Right renal pelvis (tissue), 4 donors: ENCODE results near the gene TMEM239. TPM values are rescaled to one million over a fixed set of nuclear protein-coding genes. Genes with fewer than 3 reads are reported as not detected.
"Not testable (repeated sequence)": the region's sequence is repeated elsewhere in the genome, so short reads cannot be mapped to it uniquely, and the experiment has no call there.

Experiments used
- DNase-seq, 4 donors: peaks; one replicate each; pipeline ENCODE4 v3.0.0-alpha.2; 2013; ENCODE audit warnings: low read depth in 4 of 4, low spot score in 3 of 4, missing footprints in 1 of 4
- polyA plus RNA-seq, 4 donors: library from polyadenylated mRNA; unstranded; fragments of 120-200 nt; gene quantifications; one replicate each; pipeline ENCODE4 v1.2.1, GENCODE V29; 2013; ENCODE audit not compliant: insufficient read length in 4 of 4

Gene TMEM239
- polyA plus RNA-seq, 4 donors, result 0.01 to 0.17 (median 0.11) TPM

DNA sequence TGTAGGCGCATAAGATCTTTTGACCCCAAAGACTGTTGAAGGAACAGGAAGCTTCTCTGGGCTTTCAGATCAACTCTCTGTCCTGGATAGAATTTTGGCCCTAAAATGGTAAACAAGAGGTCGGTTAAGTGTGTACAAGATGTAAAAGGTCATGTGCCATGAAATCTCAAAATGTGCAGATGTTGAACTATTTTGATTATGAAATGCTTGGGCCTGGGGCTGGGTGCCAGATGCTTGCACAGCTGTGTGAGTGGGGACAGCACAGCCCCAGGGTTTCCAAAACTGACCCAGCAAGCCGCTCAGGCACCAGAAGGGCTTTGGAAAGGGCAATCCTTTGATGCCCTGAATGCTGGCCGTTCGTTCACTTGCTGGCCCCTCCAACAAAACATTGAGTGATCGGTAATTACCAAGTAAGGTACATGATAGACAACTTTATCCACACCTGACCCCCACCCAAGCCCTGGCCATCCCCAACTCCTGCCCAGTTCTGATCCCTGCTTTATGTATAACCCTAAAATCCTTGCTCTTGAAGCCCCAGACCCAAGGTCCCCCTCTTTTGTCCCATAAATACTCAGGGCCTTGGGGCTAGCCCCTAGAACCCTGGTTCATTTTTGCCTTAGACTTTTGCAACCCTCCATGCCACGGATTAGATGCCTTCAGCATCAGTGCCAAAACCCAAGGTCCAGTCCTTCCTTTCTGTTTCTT, 1.9 kb downstream of the TMEM239 start:
- no peak for DNase-seq

DNA sequence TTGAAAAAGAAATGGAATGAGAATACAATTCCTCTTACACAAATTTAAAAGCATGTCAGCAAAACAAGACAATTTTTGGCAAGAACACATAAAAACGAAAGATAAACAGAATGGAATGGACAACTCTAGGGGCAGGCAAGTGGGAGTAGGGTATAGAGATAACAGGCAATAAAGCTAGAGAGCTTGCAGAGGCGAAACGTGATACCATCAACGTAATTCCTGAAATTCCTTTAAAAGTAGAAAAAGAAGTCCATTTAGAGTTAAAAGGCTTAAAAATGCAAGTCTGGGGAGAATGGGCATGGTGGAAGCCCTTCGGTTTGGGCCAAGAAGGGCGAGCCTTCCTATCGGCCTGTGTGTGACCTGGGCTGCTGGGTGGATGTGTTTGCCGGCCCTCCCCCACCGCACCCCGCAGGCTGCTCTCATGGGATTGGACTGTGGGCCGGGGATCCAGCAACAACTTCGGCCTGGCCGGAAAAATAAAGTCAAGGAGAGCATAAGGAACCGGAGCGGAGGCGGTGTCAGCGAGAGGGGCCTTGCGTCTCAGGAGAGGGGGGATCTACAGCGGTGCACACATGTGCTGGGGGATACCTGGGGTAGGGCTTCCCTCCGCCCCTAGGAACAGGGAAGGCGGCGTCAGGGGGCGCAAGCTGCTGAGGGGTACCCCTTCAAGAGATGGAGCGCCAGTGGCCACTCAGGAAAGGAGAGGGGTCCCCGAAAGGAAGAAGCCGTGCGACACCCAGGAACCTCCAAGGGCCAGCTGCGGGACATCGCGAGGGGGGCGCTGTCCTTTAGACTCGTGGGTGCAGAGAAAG, 4.1 kb downstream of the TMEM239 start:
- DNase-seq, result no peak

DNA sequence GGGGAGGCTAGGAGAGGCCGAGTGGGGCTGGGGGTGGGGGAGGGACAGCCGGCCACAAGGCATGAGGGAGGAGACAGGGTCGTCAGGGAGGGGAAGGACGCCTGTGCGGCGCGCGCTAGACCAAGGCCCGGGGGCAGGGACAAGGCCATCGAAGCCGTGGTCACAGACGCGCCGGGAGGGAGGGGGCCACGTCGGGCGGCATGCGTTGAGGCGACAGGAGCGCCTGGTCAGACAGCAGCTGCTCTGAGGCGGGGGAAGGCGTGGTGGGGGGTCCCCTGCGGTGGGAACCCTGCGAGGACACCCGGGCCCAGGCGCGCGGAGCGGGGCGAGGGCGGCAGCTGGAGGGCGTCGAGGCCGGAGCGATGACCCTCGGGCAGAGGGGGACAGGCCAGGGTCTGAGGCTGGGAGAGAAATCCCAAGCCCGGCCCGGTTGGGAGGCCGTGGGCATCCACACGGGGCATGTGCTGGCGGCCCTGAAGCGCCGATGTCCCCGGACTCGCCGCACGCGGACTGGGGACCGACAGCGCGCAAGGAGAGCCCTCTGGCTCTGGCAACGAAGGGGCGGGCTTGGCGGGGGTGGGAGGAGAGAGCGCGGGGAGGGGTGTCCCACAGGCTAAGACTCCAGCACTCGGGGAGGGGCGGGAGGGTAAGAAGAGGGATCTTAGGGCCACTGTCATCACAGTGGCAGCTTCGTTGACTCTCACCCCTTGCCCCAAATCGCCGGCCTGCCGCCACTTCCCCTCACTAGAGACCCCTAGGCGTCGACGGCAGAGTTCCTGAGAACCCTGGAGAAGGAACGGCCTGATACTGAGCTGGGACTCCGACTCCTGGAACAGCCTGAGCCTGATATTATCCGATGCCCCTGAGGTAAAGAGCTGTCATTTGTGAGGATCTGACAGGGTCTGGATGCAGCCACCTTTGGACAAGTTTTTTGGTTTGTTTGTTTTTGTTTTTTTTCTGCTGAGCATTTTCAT, 5.0 kb downstream of the TMEM239 start:
- no peak for DNase-seq

DNA sequence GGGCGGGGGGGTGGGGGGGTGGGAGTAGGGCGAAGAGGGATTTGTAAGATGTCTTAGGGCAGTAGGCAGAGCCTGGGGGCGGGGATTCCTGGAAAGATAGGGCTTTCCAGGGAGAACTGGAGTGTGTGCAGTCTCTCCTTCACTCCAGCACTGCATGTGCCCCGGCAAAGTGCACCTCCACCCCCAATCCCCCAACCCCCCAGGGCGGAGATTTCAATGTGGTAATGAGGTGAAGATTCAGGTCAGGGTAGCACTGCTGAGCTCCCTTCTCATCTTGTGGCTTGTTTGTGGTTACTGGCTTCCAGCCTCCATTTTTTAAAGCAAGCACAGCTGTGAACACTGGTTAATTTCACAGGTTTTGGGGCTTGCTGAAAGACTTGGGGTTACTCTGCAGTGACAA, 5.9 kb downstream of the TMEM239 start:
- DNase-seq, result no peak

DNA sequence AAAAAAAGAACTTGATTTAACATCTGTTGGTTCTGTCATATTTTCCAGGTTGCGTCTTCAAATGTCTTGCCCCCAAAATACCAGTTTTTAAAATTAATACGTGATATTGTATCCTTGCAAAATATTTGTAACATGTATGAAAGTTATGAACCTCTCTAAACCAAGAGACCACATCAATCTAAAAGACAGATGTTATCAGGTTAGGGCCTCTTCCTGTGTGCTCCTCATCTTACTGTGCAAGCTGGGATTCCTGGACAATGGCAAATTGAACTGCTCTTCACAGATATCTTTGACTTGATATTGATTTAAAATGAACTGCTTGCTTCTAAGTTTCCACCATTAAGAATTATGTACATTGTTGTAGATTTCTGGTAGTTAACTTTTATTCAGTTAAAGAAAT, 9.6 kb downstream of the TMEM239 start:
- no peak for DNase-seq

DNA sequence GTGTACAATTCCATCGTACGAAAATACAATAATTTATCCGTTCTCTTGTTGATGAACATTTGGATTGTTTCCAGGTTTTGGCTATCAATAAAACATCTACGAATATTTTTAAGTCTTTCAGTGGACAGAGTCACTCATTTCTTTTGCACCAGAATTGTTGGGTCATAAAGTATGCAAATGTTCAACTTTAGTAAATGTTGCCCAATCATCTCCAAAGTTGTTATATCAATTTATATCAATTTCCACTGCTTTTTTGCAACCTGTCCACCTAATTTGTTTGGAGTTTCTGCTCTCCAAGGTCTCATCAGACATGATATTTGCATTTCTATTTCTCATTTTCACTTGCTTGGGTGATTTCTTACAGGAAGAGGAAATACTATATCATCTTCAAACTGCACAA, 10.5 kb downstream of the TMEM239 start:
- no peak for DNase-seq

DNA sequence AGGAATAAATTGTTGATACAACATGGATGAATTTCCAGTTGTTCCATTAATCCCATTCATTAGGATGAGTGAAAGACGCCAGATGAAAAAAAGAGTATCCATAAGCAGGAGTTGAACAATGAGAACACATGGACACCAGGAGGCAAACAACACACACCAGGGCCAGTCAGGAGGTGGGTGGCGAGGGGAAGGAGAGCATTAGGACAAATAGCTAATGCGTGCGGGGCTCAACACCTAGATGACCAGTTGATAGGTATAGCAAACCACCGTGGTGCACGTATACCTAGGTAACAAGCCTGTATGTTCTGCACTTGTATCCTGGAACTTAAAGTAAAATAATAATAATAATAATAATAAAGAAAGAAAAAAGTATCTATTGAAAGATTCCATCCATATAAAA, 13.2 kb downstream of the TMEM239 start:
- no peak for DNase-seq

DNA sequence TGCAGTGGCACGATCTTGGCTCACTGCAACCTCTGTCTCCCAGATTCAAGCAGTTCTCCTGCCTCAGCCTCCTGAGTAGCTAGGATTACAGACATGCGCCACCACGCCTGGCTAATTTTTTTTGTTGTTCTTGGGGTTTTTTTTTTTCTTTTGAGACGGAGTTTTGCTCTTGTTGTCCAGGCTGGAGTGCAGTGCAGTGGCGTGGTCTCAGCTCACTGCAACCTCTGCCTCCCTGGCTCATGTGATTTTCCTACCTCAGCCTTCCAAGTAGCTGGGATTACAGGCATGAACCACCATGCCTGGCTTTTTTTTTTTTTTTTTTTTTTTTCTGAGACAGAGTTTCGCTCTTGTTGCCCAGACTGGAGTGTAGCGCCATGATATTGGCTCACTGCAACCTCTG, 15.0 kb downstream of the TMEM239 start:
- DNase-seq, result not testable (repeated sequence)

DNA sequence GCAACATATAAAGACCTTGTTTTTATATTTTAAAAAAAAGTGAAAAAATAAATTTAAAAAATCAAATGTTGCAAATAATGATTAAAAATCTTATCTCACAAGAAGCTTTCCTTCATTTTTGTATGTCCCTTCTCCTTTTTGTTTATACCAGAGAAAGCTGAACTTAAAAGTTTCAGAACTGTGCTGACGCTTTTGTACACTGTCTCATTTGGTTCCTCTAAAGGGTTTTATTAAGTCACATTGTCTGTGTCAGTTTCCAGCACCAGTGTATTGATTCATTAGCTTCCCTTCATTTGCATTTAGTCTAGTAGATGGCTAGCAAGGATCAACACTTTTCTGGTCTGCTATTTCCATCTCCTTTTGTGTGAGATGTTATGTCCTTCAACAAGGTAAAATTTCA, 17.6 kb downstream of the TMEM239 start:
- DNase-seq, result no peak

DNA sequence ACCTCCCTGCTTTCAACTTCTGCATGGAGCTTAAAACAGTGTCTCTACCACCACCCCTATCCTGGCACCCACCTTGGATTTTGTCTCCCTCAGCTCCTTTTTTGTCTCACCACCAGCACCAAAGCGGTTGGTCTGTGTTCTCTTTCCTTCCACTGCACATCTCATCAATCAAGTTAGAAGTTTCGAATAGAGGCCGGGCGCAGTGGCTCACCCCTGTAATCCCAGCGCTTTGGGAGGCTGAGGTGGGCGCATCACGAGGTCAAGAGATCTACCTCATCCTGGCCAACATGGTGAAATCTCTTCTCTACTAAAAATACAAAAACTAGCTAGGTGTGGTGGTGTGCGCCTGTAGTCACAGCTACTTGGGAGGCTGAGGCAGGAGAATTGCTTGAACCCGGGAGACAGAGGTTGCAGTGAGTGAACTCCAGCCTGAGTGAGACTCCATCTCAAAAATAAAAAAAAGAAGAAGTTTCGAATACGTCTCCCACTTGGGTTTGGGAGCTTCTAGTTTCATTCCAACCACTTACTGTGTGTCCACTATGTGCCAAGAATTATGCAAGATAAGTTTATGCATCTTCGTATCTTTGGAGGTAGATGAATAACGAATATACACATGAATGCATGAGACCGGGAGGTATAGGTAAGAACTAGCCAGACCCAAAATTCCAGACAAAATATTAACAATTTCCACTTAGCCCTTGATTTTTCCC, 18.4 kb downstream of the TMEM239 start:
- DNase-seq, result no peak

DNA sequence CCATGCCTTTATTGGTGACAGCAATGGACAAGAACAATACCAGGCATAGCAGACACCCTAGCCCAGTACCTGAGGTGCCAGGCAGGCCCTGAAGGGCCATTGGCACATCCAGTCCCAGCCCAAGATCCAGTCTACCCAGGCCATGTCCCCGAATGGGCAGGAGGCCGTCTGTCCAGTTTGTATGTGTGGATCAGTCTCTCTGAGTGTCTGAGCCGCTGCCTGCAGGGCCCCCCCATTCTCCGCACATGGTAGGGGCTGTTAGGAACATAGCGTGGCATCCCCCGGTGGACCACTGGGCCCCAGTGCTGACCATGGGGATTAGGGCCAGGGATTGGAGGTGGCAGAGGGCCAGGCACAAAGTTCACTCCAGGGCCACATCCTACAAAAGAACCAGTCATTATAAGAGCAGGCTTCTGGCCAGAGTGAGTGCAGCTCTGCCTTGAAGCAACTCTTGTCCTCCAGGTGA, 19.2 kb downstream of the TMEM239 start:
- DNase-seq, result no peak

DNA sequence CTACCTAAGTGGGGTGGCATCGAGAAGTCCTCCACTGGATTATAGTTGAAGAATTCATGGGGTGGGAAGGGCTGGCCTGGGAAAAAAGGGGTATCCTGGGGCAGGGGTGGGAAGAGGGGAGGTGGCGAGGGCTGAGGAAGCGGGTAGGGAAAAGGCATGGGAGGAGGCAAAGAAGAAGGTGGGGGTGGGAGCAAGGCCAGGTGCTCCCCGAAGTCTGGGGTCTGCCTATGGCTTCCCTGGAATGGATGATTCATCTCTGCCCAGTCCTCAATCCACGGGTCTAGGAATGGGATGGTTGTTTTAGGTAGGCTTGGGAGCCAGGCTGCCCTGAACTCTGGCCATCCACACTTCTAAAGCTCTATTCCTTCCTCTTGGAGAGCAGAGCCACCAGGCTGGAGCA, 19.9 kb downstream of the TMEM239 start:
- no peak for DNase-seq

DNA sequence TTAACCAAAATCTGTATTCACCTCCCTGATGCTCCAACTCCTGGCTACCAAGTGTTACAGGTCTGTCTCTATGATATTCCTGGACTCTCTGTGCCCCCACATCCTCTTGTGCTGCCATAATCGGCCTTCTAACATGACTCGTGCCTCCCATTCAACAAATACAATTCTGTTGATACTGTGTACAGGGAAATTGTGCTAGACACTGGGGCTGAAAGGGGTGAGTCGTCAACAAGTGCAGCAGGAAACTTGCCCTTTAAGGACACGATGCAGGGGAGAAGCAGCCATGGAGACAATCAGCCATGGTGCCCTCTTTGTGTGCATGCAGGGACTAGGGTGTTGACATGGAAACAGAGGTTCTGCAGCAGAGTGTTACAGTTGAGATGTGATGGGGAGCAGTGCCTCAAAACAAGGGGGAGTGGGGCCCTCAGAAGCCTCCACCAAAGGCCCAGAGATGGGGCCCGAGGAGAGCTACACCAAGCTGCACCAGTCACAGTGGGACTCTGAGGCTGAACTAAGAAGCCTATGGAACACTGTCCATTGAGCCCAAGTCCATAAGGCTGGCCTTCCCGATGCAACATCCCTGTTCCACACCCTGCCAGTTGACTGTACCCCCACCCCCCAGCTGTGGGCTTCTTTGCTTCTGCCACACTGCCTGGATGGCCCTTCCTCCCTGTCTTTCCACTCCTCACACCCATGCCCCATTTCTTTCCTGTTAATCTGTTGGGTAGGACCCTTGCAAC, 21.2 kb downstream of the TMEM239 start:
- DNase-seq, result no peak

DNA sequence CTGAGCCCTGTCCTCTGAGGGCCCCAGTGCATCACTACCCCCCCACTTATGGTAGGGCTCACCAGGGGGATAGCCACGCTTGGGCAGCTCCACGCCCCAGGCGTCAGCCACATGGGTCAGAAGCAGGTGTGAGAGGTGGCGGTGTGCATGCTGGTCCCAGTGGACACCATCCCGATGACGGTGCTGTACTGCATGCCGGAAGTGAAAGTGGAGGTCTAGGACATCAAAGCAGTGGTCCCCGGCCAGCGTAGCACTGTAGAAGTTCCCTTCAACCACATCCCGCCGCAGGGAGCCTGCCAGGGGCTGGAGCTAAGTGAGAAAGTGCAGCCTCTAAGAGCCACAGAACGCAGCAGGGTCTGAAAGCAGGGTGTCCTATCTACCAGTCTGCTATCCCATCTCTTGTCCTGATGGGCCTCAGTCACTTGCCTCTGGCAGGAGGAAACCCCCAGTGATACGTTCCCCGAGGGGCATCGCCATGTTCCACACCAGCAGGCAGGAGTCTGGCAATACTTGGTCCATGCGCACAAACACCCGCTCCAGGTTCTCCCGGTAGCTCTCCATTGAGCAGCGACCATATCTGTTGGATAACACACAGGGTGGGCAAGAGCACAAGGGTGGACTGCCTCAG, 22.1 kb downstream of the TMEM239 start:
- no peak for DNase-seq

DNA sequence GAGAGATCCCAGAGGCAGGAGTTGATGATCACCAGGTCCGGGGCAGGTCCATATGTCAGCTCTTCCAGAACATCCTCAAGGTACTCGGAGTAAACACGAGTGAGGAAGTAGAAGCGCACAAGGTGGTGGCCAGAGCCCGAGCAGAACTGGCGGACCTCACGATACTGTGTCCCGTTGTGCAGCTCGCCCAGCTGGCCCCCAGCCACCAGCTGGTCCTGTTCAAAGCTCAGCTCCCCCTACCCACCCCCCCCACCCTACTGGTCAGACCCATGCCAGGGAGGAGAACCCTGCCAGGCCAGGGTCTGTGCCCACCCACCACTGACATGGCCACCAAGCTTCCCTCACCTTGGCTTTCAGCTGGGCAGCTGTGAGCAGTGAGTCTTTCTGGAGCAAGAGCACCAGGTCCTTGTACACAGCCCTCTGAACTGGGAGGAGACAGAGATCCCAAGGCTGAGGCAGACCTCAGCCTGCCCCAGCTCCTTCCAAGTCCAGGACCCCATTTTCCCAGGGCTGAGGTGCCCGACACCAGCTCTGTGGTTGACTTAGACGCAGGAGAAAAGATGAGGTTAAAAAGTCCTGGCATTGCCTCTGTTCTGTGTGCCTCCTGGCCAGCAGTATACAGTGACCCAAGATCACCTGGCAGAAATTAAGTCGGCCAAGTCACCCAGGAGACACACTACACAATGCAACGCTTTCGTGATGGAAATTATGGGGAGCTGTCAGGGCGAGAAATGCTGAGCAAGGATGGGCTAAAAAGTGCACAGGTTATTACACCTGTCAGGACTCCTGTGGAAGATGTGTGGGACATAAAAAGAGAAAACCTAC, 22.9 kb downstream of the TMEM239 start:
- DNase-seq, result no peak

DNA sequence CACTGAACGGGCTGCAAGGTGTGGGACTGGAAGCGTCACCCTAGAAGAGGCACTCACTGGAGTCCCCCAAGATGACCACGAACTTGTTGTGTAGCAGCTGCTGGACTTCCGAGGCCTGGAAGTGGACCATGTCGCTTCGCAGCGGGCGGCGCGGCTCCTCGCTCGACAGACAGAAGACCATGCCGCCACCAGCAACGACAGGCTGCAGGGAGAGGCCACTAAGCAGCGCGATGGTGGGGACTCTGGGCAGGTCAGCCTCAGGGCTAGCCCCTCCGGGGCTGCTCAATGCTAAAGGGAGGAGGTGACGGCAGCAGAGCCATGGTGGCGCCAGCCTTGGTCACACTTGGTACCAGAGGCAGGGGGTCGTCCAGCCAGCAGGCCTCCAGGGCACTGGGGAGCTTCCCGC, 23.6 kb downstream of the TMEM239 start:
- DNase-seq, result no peak

DNA sequence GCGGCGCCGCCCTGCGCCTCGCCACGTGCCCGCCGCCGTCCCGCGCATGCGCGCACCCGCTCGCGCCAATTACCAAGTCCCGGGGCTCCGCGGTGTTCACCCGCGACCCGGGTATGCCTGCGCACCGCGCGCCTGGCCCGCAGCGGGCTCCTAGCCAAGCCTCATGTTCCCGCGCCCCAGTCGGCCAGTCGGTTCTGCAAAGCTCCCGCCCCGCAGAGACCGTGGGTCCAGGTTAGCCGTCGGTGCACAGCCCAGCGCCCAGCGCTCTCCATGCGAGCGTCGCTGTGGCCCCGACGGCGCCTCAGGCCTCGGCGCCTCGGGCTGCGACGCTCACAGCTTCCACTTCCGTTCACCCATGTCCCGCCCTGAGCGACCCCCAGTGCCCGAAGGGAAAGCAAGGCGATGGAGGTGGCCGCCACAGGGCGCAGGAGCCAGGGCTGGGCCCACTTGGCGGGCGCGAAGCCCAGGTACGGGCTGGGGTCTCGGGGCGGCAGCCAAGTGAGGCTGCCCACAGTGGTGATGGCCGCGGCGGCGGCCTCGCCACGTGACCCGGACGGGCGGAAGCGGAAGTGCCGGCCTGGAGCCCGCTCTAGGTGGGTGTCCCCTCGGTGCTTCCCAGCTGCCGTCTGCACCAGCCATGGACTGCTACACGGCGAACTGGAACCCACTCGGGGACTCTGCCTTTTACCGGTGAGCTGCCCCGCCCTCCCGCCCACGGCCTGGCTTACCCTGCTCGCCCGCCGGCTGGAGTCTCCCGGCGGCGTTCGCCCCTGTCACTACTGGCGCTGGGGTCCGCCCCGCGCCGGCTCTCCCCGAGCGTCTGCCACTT, 24.2 kb downstream of the TMEM239 start, which contains the start of the genes PCED1A and VPS16:
Gene PCED1A, minus strand, starts transcription at position 518 of the 829 bp plus-strand sequence. CDS start 743 bp downstream, outside the sequence.
Gene VPS16, plus strand, starts transcription at position 608 of the 829 bp plus-strand sequence. Its CDS starts 30 bp downstream, at position 638.
- DNase-seq, result peak; percentile 70 to 86 (median 78)
